IMR-90 (cell line): Measurements from ENCODE around the gene WASF1. TPM values are rescaled to one million over a fixed set of nuclear protein-coding genes. Genes with fewer than 3 reads are reported as not detected.

Experiments
- ATAC-seq: fragments of 200-7000 bp; cut with Tn5 transposase; 2 replicates; pipeline ENCODE4 v1.9.1; 2020; ENCODE audit warnings: low read depth, mild to moderate bottlenecking, moderate library complexity
- BruUV-seq: library from RNA; stranded (reverse); fragments of 400-500 nt; replicated peaks from 2 replicates; lab custom pipeline; 2021; lab: Mats Ljungman, UMichigan
- CTCF ChIA-PET: fragments of 300-600 bp; formaldehyde crosslinking; extraction: SDS; loops from one replicate; lab custom pipeline; 2021; ENCODE audit warnings: antibody characterized with exemption; lab: Yijun Ruan, JAX
- POLR2A ChIA-PET: fragments of 300-600 bp; sonication (Branson Sonifier 250); formaldehyde crosslinking; loops from one replicate; lab custom pipeline; 2022; ENCODE audit warnings: antibody characterized with exemption; ENCODE audit not compliant: unreplicated experiment; lab: Charles Lee
- DNase-seq: peaks from one replicate; pipeline ENCODE4 v3.0.0; 2013
- H2AFZ ChIP-seq: replicated peaks from 2 replicates; pipeline ENCODE3; 2013; ENCODE audit warnings: low read length, mild to moderate bottlenecking; ENCODE audit not compliant: poor library complexity
- H2AK5ac ChIP-seq: 2 replicates; pipeline ENCODE4 v1.6.1; 2013; ENCODE audit warnings: low read depth, low read length, inconsistent platforms
- H2AK9ac ChIP-seq: replicated peaks from 2 replicates; pipeline ENCODE3; 2013; ENCODE audit warnings: mild to moderate bottlenecking, low read depth, low read length, moderate library complexity; ENCODE audit not compliant: poor library complexity
- H2BK120ac ChIP-seq: 2 replicates; pipeline ENCODE4 v1.6.1; 2013; ENCODE audit warnings: low read depth, low read length, inconsistent platforms
- H2BK15ac ChIP-seq: 3 replicates; pipeline ENCODE4 v1.6.1; 2013; ENCODE audit warnings: low read depth, low read length, inconsistent platforms
- H2BK20ac ChIP-seq: 2 replicates; pipeline ENCODE4 v1.6.1; 2013; ENCODE audit warnings: low read depth, mild to moderate bottlenecking, inconsistent platforms, low read length, moderate library complexity
- H2BK5ac ChIP-seq: 2 replicates; pipeline ENCODE4 v1.6.1; 2013; ENCODE audit warnings: mild to moderate bottlenecking, low read depth, low read length, inconsistent platforms; ENCODE audit not compliant: poor library complexity, severe bottlenecking
- H3K14ac ChIP-seq: replicated peaks from 2 replicates; pipeline ENCODE4 v1.6.1; 2013; ENCODE audit warnings: low read depth, low read length, inconsistent platforms
- H3K18ac ChIP-seq: 2 replicates; pipeline ENCODE4 v1.6.1; 2013; ENCODE audit warnings: low read depth, low read length, control low read depth
- H3K23ac ChIP-seq: 2 replicates; pipeline ENCODE4 v1.6.1; 2013; ENCODE audit warnings: low read depth, low read length, inconsistent platforms
- H3K27ac ChIP-seq: 2 replicates; pipeline ENCODE4 v1.5.1; 2013; ENCODE audit warnings: mild to moderate bottlenecking, control low read depth, low read length; ENCODE audit not compliant: insufficient read depth
- H3K27me3 ChIP-seq: 2 replicates; pipeline ENCODE4 v1.6.1; 2013; ENCODE audit warnings: low read length; ENCODE audit not compliant: control insufficient read depth, insufficient read depth
- H3K36me3 ChIP-seq: 2 replicates; pipeline ENCODE4 v1.6.1; 2013; ENCODE audit warnings: low read length, mixed read lengths; ENCODE audit not compliant: control insufficient read depth, insufficient read depth
- H3K4ac ChIP-seq: 2 replicates; pipeline ENCODE4 v1.6.1; 2013; ENCODE audit warnings: low read depth, low read length, inconsistent platforms
- H3K4me1 ChIP-seq: 2 replicates; pipeline ENCODE4 v1.6.1; 2013; ENCODE audit warnings: low read length, mixed read lengths; ENCODE audit not compliant: control insufficient read depth, insufficient read depth
- H3K4me2 ChIP-seq: 2 replicates; pipeline ENCODE4 v1.6.1; 2013; ENCODE audit warnings: low read depth, mild to moderate bottlenecking, control low read depth, low read length, moderate library complexity
- H3K4me3 ChIP-seq: 2 replicates; pipeline ENCODE4 v1.5.1; 2013; ENCODE audit warnings: low read depth, mild to moderate bottlenecking, control low read depth, low read length, moderate library complexity; ENCODE audit not compliant: insufficient read depth
- H3K56ac ChIP-seq: 2 replicates; pipeline ENCODE4 v1.6.1; 2013; ENCODE audit warnings: low read length, inconsistent platforms; ENCODE audit not compliant: insufficient read depth; ENCODE audit errors: extremely low read depth
- H3K79me1 ChIP-seq, 2 experiments: 2 replicates each; pipeline ENCODE4 v1.6.1; 2013; ENCODE audit warnings: low read length in 2 of 2, inconsistent platforms in 1 of 2, low read depth in 1 of 2
- H3K9ac ChIP-seq: 2 replicates; pipeline ENCODE4 v1.6.1; 2013; ENCODE audit warnings: low read depth, low read length, control low read depth
- H3K9me1 ChIP-seq: 2 replicates; pipeline ENCODE4 v1.6.1; 2013; ENCODE audit warnings: low read length, inconsistent platforms; ENCODE audit not compliant: insufficient read depth
- H3K9me3 ChIP-seq: 2 replicates; pipeline ENCODE4 v1.6.1; 2013; ENCODE audit warnings: low read length; ENCODE audit not compliant: control insufficient read depth, insufficient read depth
- H4K20me1 ChIP-seq: 2 replicates; pipeline ENCODE4 v1.6.1; 2013; ENCODE audit warnings: low read length, inconsistent platforms; ENCODE audit not compliant: insufficient read depth
- H4K5ac ChIP-seq: 2 replicates; pipeline ENCODE4 v1.6.1; 2013; ENCODE audit warnings: mild to moderate bottlenecking, low read depth, low read length, control low read depth
- H4K8ac ChIP-seq, 2 experiments: 2 replicates each; pipeline ENCODE4 v1.6.1; 2013; ENCODE audit warnings: low read depth in 2 of 2, low read length in 2 of 2, control low read depth in 1 of 2, inconsistent platforms in 1 of 2
- H4K91ac ChIP-seq: 2 replicates; pipeline ENCODE4 v1.6.1; 2013; ENCODE audit warnings: low read depth, low read length, inconsistent platforms; ENCODE audit not compliant: insufficient read depth
- BHLHE40 ChIP-seq: fragments of 150-350 bp; IDR thresholded peaks from 2 replicates; pipeline ENCODE4 v1.6.1; 2016; ENCODE audit warnings: mild to moderate bottlenecking, low read depth, low read length
- CEBPB ChIP-seq: IDR thresholded peaks from 2 replicates; pipeline ENCODE4 v1.6.1; 2012; ENCODE audit warnings: low read depth, low read length, improper control_type of control experiment
- CHD1 ChIP-seq: IDR thresholded peaks from 2 replicates; pipeline ENCODE4 v1.6.1; 2012; ENCODE audit warnings: low read depth, low read length, improper control_type of control experiment
- FOS ChIP-seq: fragments of 150-350 bp; IDR thresholded peaks from 2 replicates; pipeline ENCODE4 v1.6.1; 2016; ENCODE audit warnings: low read depth, low read length
- MAFK ChIP-seq: IDR thresholded peaks from 2 replicates; pipeline ENCODE4 v1.6.1; 2012; ENCODE audit warnings: low read depth, low read length, improper control_type of control experiment
- MAZ ChIP-seq: IDR thresholded peaks from 2 replicates; pipeline ENCODE4 v1.6.1; 2012; ENCODE audit warnings: low read depth, mild to moderate bottlenecking, low read length, improper control_type of control experiment, moderate library complexity, borderline replicate concordance
- MXI1 ChIP-seq: IDR thresholded peaks from 2 replicates; pipeline ENCODE4 v1.6.1; 2012; ENCODE audit warnings: low read depth, mild to moderate bottlenecking, low read length, moderate library complexity, borderline replicate concordance
- NFE2L2 ChIP-seq: fragments of 150-350 bp; IDR thresholded peaks from 2 replicates; pipeline ENCODE4 v1.6.1; 2016; ENCODE audit warnings: low read depth, mild to moderate bottlenecking, low read length
- POLR2A ChIP-seq: IDR thresholded peaks from 2 replicates; pipeline ENCODE4 v1.6.1; 2012; ENCODE audit warnings: mild to moderate bottlenecking, low read depth, low read length
- RAD21 ChIP-seq: IDR thresholded peaks from 2 replicates; pipeline ENCODE4 v1.6.1; 2012; ENCODE audit warnings: low read length, improper control_type of control experiment
- RCOR1 ChIP-seq: IDR thresholded peaks from 2 replicates; pipeline ENCODE4 v1.6.1; 2012; ENCODE audit warnings: mild to moderate bottlenecking, low read length, improper control_type of control experiment; ENCODE audit not compliant: insufficient replicate concordance
- SMC3 ChIP-seq: fragments of 150-350 bp; IDR thresholded peaks from 2 replicates; pipeline ENCODE4 v1.6.1; 2016; ENCODE audit warnings: low read depth, mild to moderate bottlenecking, antibody characterized with exemption, low read length, moderate library complexity
- WGBS, 2 experiments: methylation state at CpG; one replicate each; pipeline versions ENCODE4 v1.1.5 to v1.1.7; 2013; ENCODE audit warnings: missing lambda C conversion rate in 2 of 2; ENCODE audit not compliant: insufficient read length in 1 of 2; ENCODE audit errors: extremely low coverage in 2 of 2; 5-methylcytosine and 5-hydroxymethylcytosine counted together
- dilution Hi-C: fragments of 300-500 bp; cut with HindIII; formaldehyde crosslinking; loops from one replicate; pipeline ENCODE4 v1.14.3; 2018; ENCODE audit warnings: low sequenced_read_pairs; ENCODE audit not compliant: unreplicated experiment
- in situ Hi-C: fragments of 300-500 bp; cut with MboI; formaldehyde crosslinking; loops from 3 replicates; pipeline ENCODE4 v1.14.3; 2019; ENCODE audit warnings: low sequenced_read_pairs, inconsistent platforms, mixed read lengths
- intact Hi-C: fragments of 100-400 bp; cut with micrococcal nuclease; formaldehyde crosslinking; loops from 2 replicates; pipeline ENCODE4 v1.10.0; 2022
- polyA plus RNA-seq, 3 experiments: library from polyadenylated mRNA; depleted of rRNA; stranded (reverse); fragments of >200 nt; gene quantifications; 2 replicates each; pipeline ENCODE4 v1.2.3, GENCODE V29; 2012; ENCODE audit warnings: low replicate concordance in 1 of 3
- total RNA-seq: library from RNA; depleted of rRNA; stranded (reverse); fragments of >200 nt; gene quantifications from 2 replicates; pipeline ENCODE4 v1.2.3, GENCODE V29; 2012
- TF ChIP-seq, protein P1 (sequence below): conservative IDR thresholded peaks from 2 replicates; pipeline ENCODE4 v1.5.1; 2012; ENCODE audit warnings: mild to moderate bottlenecking, low read depth, low read length, improper control_type of control experiment
- TF ChIP-seq, protein P2 (sequence below): fragments of 150-350 bp; IDR thresholded peaks from 2 replicates; pipeline ENCODE4 v1.6.1; 2016; ENCODE audit warnings: low read depth, mild to moderate bottlenecking, low read length, moderate library complexity, borderline replicate concordance

Gene WASF1
- total and polyA plus RNA-seq, 2 of the 4 experiments (the other 2 are of a cell fraction): 3.0 to 17.3 TPM

- H2AK9ac ChIP-seq: peak overlapping the region; percentile 96
- H3K9ac ChIP-seq: peak overlapping the region; percentile 98
- peak overlapping the region; percentile 92 for H3K4me2 ChIP-seq
- peak overlapping the region; percentile 96 for H2BK5ac ChIP-seq
- H2BK15ac ChIP-seq: no peak overlapping the region; the same call in 2 of the 3 replicates
- ATAC-seq (peak; percentile 7), DNase-seq (peak; percentile 53)
- dilution Hi-C loops: no loop called here
- H3K14ac ChIP-seq: peak overlapping the region; percentile 25; the same call in 1 of the 2 replicates
- peak overlapping the region; percentile 98 for H3K27ac ChIP-seq
- H3K4me3 ChIP-seq: peak overlapping the region; percentile 72
- peaks cover 15 to 38% of the 10 kb centered on the region in 2 experiments for H3K79me1 ChIP-seq
- H4K91ac ChIP-seq: peak overlapping the region; percentile 34; the same call in 1 of the 2 replicates
- peak overlapping the region; percentile 61 for H3K4ac ChIP-seq
- H3K36me3 ChIP-seq: no peaks in the 10 kb centered on the region
- peak overlapping the region; percentile 31; the same call in 1 of the 2 replicates for H3K23ac ChIP-seq
- peak overlapping the region; percentile 99 for H2AFZ ChIP-seq
- H2AK5ac ChIP-seq: no peak overlapping the region
- peak overlapping the region in 1 of 2 experiments; percentile 98; a peak in 2 of 4 replicates for H4K8ac ChIP-seq
- POLR2A ChIA-PET: no interaction called here
- CTCF ChIA-PET: interaction anchor here (1.8 to 2.5 kb wide), 2 partner anchors 139 to 212 kb away, joined by 4 to 19 read pairs; no protein-coding TSS in a partner anchor
- in situ Hi-C loops: no loop called here
- 0 out of 2 replicates have a peak, but pooled peaks cover 5% of the 10 kb centered on the region for H3K4me1 ChIP-seq
- 2% methylated on average over 34 of the region's 66 CpGs; no CpG with 5 or more reads in 1 of the 2 experiments for WGBS, 2 experiments
- H3K9me1 ChIP-seq: peaks cover 8% of the 10 kb centered on the region
- 0 out of 2 replicates have a peak overlapping the region, but pooled peaks have one; percentile 22 for H2BK120ac ChIP-seq
- intact Hi-C loops: loop anchor here (1.0 to 5.0 kb wide), 3 partner anchors 127 to 211 kb away; no protein-coding TSS in a partner anchor
- 0 out of 2 replicates have a peak, but pooled peaks cover 3% of the 10 kb centered on the region for H4K20me1 ChIP-seq
- H3K27me3 ChIP-seq: no peaks in the 10 kb centered on the region
- H3K9me3 ChIP-seq: no peaks in the 10 kb centered on the region
- H4K5ac ChIP-seq: no peak overlapping the region
- H3K18ac ChIP-seq: no peak overlapping the region; the same call in 1 of the 2 replicates
- BruUV-seq: no TSS peak
- peak overlapping the region; percentile 68; the same call in 1 of the 2 replicates for H3K56ac ChIP-seq
- H2BK20ac ChIP-seq: no peak overlapping the region
- TF ChIP-seq MXI1: no peak
- TF ChIP-seq SMC3: peak; percentile 39
- no peak for TF ChIP-seq CHD1
- TF ChIP-seq, protein P1, sequence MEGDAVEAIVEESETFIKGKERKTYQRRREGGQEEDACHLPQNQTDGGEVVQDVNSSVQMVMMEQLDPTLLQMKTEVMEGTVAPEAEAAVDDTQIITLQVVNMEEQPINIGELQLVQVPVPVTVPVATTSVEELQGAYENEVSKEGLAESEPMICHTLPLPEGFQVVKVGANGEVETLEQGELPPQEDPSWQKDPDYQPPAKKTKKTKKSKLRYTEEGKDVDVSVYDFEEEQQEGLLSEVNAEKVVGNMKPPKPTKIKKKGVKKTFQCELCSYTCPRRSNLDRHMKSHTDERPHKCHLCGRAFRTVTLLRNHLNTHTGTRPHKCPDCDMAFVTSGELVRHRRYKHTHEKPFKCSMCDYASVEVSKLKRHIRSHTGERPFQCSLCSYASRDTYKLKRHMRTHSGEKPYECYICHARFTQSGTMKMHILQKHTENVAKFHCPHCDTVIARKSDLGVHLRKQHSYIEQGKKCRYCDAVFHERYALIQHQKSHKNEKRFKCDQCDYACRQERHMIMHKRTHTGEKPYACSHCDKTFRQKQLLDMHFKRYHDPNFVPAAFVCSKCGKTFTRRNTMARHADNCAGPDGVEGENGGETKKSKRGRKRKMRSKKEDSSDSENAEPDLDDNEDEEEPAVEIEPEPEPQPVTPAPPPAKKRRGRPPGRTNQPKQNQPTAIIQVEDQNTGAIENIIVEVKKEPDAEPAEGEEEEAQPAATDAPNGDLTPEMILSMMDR: peak; percentile 60
- no peak for TF ChIP-seq NFE2L2
- TF ChIP-seq RCOR1: no peak
- TF ChIP-seq, protein P2, sequence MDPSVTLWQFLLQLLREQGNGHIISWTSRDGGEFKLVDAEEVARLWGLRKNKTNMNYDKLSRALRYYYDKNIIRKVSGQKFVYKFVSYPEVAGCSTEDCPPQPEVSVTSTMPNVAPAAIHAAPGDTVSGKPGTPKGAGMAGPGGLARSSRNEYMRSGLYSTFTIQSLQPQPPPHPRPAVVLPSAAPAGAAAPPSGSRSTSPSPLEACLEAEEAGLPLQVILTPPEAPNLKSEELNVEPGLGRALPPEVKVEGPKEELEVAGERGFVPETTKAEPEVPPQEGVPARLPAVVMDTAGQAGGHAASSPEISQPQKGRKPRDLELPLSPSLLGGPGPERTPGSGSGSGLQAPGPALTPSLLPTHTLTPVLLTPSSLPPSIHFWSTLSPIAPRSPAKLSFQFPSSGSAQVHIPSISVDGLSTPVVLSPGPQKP: no peak
- TF ChIP-seq BHLHE40: no peak
- no peak; the same call in 1 of the 2 replicates for TF ChIP-seq POLR2A
- TF ChIP-seq RAD21: peak; percentile 60
- TF ChIP-seq MAZ: no peak
- TF ChIP-seq CEBPB: no peak
- TF ChIP-seq FOS: no peak
- no peak for TF ChIP-seq MAFK
Measured at GRCh38 chr6:110178626-110179405, 654 bp downstream of the WASF1 start.
